WTC11 (cell line): ENCODE measurements around the gene FAF1. TPM values are rescaled to one million over a fixed set of nuclear protein-coding genes. Genes with fewer than 3 reads are reported as not detected.

ENCODE experiments used
- ATAC-seq: fragments of 200-7000 bp; cut with Tn5 transposase; 2 replicates; pipeline ENCODE4 v1.10.0; 2021; ENCODE audit warnings: mild to moderate bottlenecking, moderate library complexity
- CTCF ChIA-PET: fragments of 300-600 bp; sonication (Branson Sonifier 250); formaldehyde crosslinking; loops from one replicate; lab custom pipeline; 2021; ENCODE audit warnings: antibody characterized with exemption; lab: Charles Lee
- POLR2A ChIA-PET: fragments of 350-600 bp; sonication (Branson Sonifier 250); formaldehyde crosslinking; loops from one replicate; lab custom pipeline; 2021; ENCODE audit warnings: antibody characterized with exemption; lab: Charles Lee
- DNase-seq: peaks from one replicate; pipeline ENCODE4 v3.0.0; 2021; ENCODE audit warnings: low spot score
- H3K27ac Mint-ChIP-seq: 2 replicates; pipeline ENCODE4 v1.8.0; 2021; ENCODE audit warnings: mixed read lengths
- H3K27me3 Mint-ChIP-seq: 2 replicates; pipeline ENCODE4 v1.8.0; 2021; ENCODE audit warnings: low read depth, mild to moderate bottlenecking, moderate library complexity, mixed read lengths
- H3K36me3 Mint-ChIP-seq: 2 replicates; pipeline ENCODE4 v1.8.0; 2021; ENCODE audit warnings: mixed read lengths
- H3K4me1 Mint-ChIP-seq: 2 replicates; pipeline ENCODE4 v1.8.0; 2022; ENCODE audit warnings: mixed read lengths
- H3K4me3 Mint-ChIP-seq: 2 replicates; pipeline ENCODE4 v1.8.0; 2021; ENCODE audit warnings: mild to moderate bottlenecking, moderate library complexity, mixed read lengths
- H3K9me3 Mint-ChIP-seq: 2 replicates; pipeline ENCODE4 v1.8.0; 2021; ENCODE audit warnings: mixed read lengths
- ATF1 ChIP-seq: sonication (generic); formaldehyde crosslinking; IDR thresholded peaks from 2 replicates; pipeline ENCODE4 v1.8.1; 2023; ENCODE audit warnings: mild to moderate bottlenecking, moderate library complexity, missing genetic modification reagents
- CREB1 ChIP-seq: sonication (generic); formaldehyde crosslinking; IDR thresholded peaks from 2 replicates; pipeline ENCODE4 v1.8.0; 2023; ENCODE audit warnings: mild to moderate bottlenecking, missing genetic modification reagents
- ETV6 ChIP-seq: sonication (generic); formaldehyde crosslinking; IDR thresholded peaks from 2 replicates; pipeline ENCODE4 v1.8.1; 2022; ENCODE audit warnings: mild to moderate bottlenecking, missing genetic modification reagents
- FOXP1 ChIP-seq: sonication (generic); formaldehyde crosslinking; IDR thresholded peaks from 2 replicates; pipeline ENCODE4 v1.8.0; 2022; ENCODE audit warnings: missing genetic modification reagents, mild to moderate bottlenecking, moderate library complexity, borderline replicate concordance
- GABPB1 ChIP-seq: sonication (generic); formaldehyde crosslinking; IDR thresholded peaks from 2 replicates; pipeline ENCODE4 v1.8.1; 2023; ENCODE audit warnings: mild to moderate bottlenecking, missing genetic modification reagents
- HMGA2 ChIP-seq: fragments of 250-450 bp; sonication (Bioruptor Pico); IDR thresholded peaks from 2 replicates; pipeline ENCODE4 v1.4.0; 2021; ENCODE audit warnings: mild to moderate bottlenecking, moderate library complexity
- JAZF1 ChIP-seq: fragments of 250-450 bp; sonication (Bioruptor Pico); IDR thresholded peaks from 2 replicates; pipeline ENCODE4 v1.9.0; 2021; ENCODE audit warnings: moderate library complexity, mild to moderate bottlenecking, inconsistent platforms
- JUN ChIP-seq: sonication (generic); formaldehyde crosslinking; IDR thresholded peaks from 2 replicates; pipeline ENCODE4 v1.8.0; 2023; ENCODE audit warnings: mild to moderate bottlenecking, missing genetic modification reagents
- NFYB ChIP-seq: sonication (generic); formaldehyde crosslinking; conservative IDR thresholded peaks from 2 replicates; pipeline ENCODE4 v1.8.0; 2022; ENCODE audit warnings: low read depth, missing genetic modification reagents
- RORB ChIP-seq: fragments of 250-450 bp; sonication (Bioruptor Pico); IDR thresholded peaks from 2 replicates; pipeline ENCODE4 v1.9.0; 2021; ENCODE audit warnings: mild to moderate bottlenecking
- SP1 ChIP-seq: sonication (generic); formaldehyde crosslinking; conservative IDR thresholded peaks from 2 replicates; pipeline ENCODE4 v1.8.1; 2022; ENCODE audit warnings: missing genetic modification reagents
- TP53 ChIP-seq: sonication (generic); formaldehyde crosslinking; IDR thresholded peaks from 2 replicates; pipeline ENCODE4 v1.8.1; 2023; ENCODE audit warnings: mild to moderate bottlenecking, missing genetic modification reagents
- ZNF232 ChIP-seq: sonication (generic); formaldehyde crosslinking; IDR thresholded peaks from 2 replicates; pipeline ENCODE4 v1.8.0; 2022; ENCODE audit warnings: mild to moderate bottlenecking, missing genetic modification reagents
- ZNF423 ChIP-seq: fragments of 250-450 bp; sonication (Bioruptor Pico); IDR thresholded peaks from 2 replicates; pipeline ENCODE4 v2.1.2; 2022; ENCODE audit warnings: mild to moderate bottlenecking, moderate library complexity
- total RNA-seq: library from RNA; stranded (reverse); gene quantifications from 3 replicates; pipeline ENCODE4 v1.2.3, GENCODE V29; 2021
- TF ChIP-seq, protein P1 (sequence below): sonication (generic); formaldehyde crosslinking; IDR thresholded peaks from 2 replicates; pipeline ENCODE4 v1.8.0; 2023; ENCODE audit warnings: missing genetic modification reagents, mild to moderate bottlenecking, borderline replicate concordance
- TF ChIP-seq, protein P2 (sequence below): fragments of 250-450 bp; sonication (Bioruptor Pico); IDR thresholded peaks from 2 replicates; pipeline ENCODE4 v1.9.0; 2021; ENCODE audit warnings: mild to moderate bottlenecking
- TF ChIP-seq, protein P3 (sequence below): fragments of 250-450 bp; sonication (Bioruptor Pico); IDR thresholded peaks from 2 replicates; pipeline ENCODE4 v1.9.0; 2021; ENCODE audit warnings: mild to moderate bottlenecking, borderline replicate concordance
- TF ChIP-seq, protein P4 (sequence below): sonication (generic); formaldehyde crosslinking; IDR thresholded peaks from 2 replicates; pipeline ENCODE4 v1.8.1; 2023; ENCODE audit warnings: mild to moderate bottlenecking, missing genetic modification reagents
- TF ChIP-seq, protein P5 (sequence below): fragments of 250-450 bp; sonication (Bioruptor Pico); IDR thresholded peaks from 2 replicates; pipeline ENCODE4 v2.1.2; 2022; ENCODE audit warnings: mild to moderate bottlenecking, moderate library complexity

Gene FAF1
- total RNA-seq, 1 experiment from 2014 or later = 53.5 TPM

DNA sequence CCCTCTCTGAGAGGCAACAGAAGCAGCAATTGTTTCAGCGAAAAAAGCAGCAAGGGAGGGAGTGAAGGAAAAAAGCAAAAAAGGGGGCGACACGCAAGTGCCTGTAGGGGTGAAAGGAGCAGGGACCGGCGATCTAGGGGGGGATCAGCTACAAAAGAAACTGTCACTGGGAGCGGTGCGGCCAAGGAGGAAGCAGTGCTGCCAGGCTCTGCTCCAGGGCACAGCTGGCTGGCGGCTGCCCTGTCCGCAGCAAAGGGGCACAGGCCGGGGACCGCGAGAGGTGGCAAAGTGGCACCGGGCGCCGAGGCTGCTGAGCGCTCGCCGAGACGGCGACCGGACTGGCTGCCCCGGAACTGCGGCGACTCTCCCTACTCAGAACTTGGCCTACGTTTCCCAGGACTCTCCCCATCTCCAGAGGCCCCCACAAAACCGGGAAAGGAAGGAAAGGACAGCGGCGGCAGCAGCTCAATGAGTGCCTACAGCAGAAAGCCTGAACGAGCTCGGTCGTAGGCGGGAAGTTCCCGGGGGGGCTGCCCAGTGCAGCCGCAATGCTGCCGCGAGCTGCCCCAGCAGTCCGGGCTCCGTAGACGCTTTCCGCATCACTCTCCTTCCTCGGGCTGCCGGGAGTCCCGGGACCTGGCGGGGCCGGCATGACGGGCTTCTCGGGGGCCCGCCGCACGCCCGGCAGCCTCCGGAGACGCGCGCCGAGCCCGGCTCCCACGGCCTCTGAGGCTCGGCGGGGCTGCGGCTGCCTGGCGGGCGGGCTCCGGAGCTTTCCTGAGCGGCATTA, 8.9 kb upstream of the FAF1 start:
- ChIA-PET CTCF (interaction anchor here (1.2 to 2.8 kb wide), 7 partner anchors 8 to 223 kb away, joined by 3 to 14 read pairs (median 6); partner anchors contain the start of gene FAF1), POLR2A (interaction anchor here (1.2 kb wide), 2 partner anchors 8 kb away, joined by 3 to 5 read pairs; no protein-coding TSS in a partner anchor)
- Mint-ChIP-seq H3K4me3 (peak overlapping the region; percentile 69), H3K9me3 (no peaks in the 10 kb centered on the region), H3K27ac (no peak overlapping the region), H3K4me1 (peaks cover 18% of the 10 kb centered on the region), H3K36me3 (no peaks in the 10 kb centered on the region), H3K27me3 (peaks cover 98% of the 10 kb centered on the region)
- DNase-seq = peak; percentile 44
- no peak for TF ChIP-seq CREB1
- TF ChIP-seq ZNF232 = no peak
- TF ChIP-seq, protein P1, sequence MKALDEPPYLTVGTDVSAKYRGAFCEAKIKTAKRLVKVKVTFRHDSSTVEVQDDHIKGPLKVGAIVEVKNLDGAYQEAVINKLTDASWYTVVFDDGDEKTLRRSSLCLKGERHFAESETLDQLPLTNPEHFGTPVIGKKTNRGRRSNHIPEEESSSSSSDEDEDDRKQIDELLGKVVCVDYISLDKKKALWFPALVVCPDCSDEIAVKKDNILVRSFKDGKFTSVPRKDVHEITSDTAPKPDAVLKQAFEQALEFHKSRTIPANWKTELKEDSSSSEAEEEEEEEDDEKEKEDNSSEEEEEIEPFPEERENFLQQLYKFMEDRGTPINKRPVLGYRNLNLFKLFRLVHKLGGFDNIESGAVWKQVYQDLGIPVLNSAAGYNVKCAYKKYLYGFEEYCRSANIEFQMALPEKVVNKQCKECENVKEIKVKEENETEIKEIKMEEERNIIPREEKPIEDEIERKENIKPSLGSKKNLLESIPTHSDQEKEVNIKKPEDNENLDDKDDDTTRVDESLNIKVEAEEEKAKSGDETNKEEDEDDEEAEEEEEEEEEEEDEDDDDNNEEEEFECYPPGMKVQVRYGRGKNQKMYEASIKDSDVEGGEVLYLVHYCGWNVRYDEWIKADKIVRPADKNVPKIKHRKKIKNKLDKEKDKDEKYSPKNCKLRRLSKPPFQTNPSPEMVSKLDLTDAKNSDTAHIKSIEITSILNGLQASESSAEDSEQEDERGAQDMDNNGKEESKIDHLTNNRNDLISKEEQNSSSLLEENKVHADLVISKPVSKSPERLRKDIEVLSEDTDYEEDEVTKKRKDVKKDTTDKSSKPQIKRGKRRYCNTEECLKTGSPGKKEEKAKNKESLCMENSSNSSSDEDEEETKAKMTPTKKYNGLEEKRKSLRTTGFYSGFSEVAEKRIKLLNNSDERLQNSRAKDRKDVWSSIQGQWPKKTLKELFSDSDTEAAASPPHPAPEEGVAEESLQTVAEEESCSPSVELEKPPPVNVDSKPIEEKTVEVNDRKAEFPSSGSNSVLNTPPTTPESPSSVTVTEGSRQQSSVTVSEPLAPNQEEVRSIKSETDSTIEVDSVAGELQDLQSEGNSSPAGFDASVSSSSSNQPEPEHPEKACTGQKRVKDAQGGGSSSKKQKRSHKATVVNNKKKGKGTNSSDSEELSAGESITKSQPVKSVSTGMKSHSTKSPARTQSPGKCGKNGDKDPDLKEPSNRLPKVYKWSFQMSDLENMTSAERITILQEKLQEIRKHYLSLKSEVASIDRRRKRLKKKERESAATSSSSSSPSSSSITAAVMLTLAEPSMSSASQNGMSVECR (CRISPR knock-in tag) = 0 out of 2 replicates have a peak, but pooled peaks have one; percentile 24
- TF ChIP-seq TP53 = no peak
- peak; percentile 9 for ATAC-seq

DNA sequence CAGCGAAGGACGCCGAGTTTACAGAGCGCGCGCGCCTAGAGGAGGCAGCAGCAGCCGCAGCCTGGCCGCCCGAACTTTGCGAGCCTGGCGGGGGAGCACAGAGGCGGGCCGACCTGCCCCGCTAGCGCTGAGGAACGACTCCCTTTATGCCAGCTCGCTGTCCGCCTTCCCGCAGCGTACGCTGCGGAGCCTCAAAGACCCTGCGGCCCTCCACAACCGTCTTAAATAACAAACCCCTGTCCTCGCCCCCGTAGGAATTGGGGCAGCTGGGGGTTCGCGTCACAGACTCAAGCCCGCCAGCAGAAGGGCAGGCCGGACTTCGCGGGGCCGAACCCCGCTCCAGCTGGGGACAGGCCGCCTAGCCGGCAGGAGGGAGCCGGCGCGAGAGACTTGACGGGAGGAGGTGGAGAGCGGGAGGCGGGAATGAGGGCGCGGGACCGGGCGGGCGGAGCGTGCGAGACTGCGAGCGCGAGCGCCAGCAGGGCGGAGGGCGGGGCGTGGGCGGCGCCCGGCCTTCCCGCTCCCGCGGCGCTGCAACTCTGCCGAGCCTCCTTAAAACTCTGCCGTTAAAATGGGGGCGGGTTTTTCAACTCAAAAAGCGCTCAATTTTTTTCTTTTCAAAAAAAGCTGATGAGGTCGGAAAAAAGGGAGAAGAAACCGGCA, 8.2 kb upstream of the FAF1 start:
- Mint-ChIP-seq H3K4me3 (peak overlapping the region; percentile 69), H3K36me3 (no peaks in the 10 kb centered on the region), H3K4me1 (peaks cover 18% of the 10 kb centered on the region), H3K9me3 (no peaks in the 10 kb centered on the region), H3K27ac (no peak overlapping the region), H3K27me3 (peaks cover 94% of the 10 kb centered on the region)
- CTCF ChIA-PET = interaction anchor here (1.4 to 2.8 kb wide), 4 partner anchors 8 to 224 kb away, joined by 3 to 14 read pairs (median 10); partner anchors contain the start of gene FAF1
- DNase-seq (peak; percentile 87), ATAC-seq (peak; percentile 83)
- POLR2A ChIA-PET = interaction anchor here (0.6 kb wide), 1 partner anchor 46 kb away, joined by 5 read pairs; no protein-coding TSS in a partner anchor
- TF ChIP-seq ZNF423 (CRISPR knock-in tag) = no peak
- peak; percentile 57 for TF ChIP-seq SP1 (CRISPR knock-in tag)
- TF ChIP-seq RORB = no peak
- TF ChIP-seq JAZF1 = no peak
- TF ChIP-seq, protein P2, sequence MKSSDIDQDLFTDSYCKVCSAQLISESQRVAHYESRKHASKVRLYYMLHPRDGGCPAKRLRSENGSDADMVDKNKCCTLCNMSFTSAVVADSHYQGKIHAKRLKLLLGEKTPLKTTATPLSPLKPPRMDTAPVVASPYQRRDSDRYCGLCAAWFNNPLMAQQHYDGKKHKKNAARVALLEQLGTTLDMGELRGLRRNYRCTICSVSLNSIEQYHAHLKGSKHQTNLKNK (CRISPR knock-in tag) = no peak
- TF ChIP-seq NFYB (CRISPR knock-in tag) = no peak
- no peak for TF ChIP-seq ETV6 (CRISPR knock-in tag)
- no peak for TF ChIP-seq FOXP1
- TF ChIP-seq GABPB1 (CRISPR knock-in tag) = peak; percentile 31; the same call in 1 of the 2 replicates
- no peak for TF ChIP-seq JUN (CRISPR knock-in tag)
- TF ChIP-seq, protein P3, sequence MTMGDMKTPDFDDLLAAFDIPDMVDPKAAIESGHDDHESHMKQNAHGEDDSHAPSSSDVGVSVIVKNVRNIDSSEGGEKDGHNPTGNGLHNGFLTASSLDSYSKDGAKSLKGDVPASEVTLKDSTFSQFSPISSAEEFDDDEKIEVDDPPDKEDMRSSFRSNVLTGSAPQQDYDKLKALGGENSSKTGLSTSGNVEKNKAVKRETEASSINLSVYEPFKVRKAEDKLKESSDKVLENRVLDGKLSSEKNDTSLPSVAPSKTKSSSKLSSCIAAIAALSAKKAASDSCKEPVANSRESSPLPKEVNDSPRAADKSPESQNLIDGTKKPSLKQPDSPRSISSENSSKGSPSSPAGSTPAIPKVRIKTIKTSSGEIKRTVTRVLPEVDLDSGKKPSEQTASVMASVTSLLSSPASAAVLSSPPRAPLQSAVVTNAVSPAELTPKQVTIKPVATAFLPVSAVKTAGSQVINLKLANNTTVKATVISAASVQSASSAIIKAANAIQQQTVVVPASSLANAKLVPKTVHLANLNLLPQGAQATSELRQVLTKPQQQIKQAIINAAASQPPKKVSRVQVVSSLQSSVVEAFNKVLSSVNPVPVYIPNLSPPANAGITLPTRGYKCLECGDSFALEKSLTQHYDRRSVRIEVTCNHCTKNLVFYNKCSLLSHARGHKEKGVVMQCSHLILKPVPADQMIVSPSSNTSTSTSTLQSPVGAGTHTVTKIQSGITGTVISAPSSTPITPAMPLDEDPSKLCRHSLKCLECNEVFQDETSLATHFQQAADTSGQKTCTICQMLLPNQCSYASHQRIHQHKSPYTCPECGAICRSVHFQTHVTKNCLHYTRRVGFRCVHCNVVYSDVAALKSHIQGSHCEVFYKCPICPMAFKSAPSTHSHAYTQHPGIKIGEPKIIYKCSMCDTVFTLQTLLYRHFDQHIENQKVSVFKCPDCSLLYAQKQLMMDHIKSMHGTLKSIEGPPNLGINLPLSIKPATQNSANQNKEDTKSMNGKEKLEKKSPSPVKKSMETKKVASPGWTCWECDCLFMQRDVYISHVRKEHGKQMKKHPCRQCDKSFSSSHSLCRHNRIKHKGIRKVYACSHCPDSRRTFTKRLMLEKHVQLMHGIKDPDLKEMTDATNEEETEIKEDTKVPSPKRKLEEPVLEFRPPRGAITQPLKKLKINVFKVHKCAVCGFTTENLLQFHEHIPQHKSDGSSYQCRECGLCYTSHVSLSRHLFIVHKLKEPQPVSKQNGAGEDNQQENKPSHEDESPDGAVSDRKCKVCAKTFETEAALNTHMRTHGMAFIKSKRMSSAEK (CRISPR knock-in tag) = no peak
- TF ChIP-seq HMGA2 = no peak
- TF ChIP-seq, protein P4, sequence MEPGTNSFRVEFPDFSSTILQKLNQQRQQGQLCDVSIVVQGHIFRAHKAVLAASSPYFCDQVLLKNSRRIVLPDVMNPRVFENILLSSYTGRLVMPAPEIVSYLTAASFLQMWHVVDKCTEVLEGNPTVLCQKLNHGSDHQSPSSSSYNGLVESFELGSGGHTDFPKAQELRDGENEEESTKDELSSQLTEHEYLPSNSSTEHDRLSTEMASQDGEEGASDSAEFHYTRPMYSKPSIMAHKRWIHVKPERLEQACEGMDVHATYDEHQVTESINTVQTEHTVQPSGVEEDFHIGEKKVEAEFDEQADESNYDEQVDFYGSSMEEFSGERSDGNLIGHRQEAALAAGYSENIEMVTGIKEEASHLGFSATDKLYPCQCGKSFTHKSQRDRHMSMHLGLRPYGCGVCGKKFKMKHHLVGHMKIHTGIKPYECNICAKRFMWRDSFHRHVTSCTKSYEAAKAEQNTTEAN (CRISPR knock-in tag) = no peak
- 0 out of 2 replicates have a peak, but pooled peaks have one; percentile 25 for TF ChIP-seq ATF1 (CRISPR knock-in tag)
- TF ChIP-seq, protein P5, sequence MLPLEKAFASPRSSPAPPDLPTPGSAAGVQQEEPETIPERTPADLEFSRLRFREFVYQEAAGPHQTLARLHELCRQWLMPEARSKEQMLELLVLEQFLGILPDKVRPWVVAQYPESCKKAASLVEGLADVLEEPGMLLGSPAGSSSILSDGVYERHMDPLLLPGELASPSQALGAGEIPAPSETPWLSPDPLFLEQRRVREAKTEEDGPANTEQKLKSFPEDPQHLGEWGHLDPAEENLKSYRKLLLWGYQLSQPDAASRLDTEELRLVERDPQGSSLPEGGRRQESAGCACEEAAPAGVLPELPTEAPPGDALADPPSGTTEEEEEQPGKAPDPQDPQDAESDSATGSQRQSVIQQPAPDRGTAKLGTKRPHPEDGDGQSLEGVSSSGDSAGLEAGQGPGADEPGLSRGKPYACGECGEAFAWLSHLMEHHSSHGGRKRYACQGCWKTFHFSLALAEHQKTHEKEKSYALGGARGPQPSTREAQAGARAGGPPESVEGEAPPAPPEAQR = no peak
